HL-60/S4 treated with retinoic acid at 250 ng/mL for 4 days and 3 days (cell line): ENCODE results near the gene WNT3A.

Experiments
- in situ Hi-C: fragments of 300-500 bp; cut with MboI; formaldehyde crosslinking; loops from 2 replicates; pipeline ENCODE4 v1.7.0; 2022; ENCODE audit warnings: low sequenced_read_pairs

The WNT3A gene

GRCh38 chr1:227998374-227999055 lies 8.3 kb upstream of the WNT3A start:
- in situ Hi-C loops: no loop called here

GRCh38 chr1:227999056-227999930 lies 7.5 kb upstream of the WNT3A start:
- in situ Hi-C loops: no loop called here

- in situ Hi-C loops: no loop called here
Measured at GRCh38 chr1:228000416-228000815, 6.4 kb upstream of the WNT3A start.

- in situ Hi-C loops: no loop called here
Measured at GRCh38 chr1:228000836-228001563, 5.8 kb upstream of the WNT3A start.

- in situ Hi-C loops: no loop called here
Measured at GRCh38 chr1:228001738-228002535, 4.9 kb upstream of the WNT3A start.

- in situ Hi-C loops: no loop called here
Measured at GRCh38 chr1:228002792-228003191, 4.0 kb upstream of the WNT3A start.

GRCh38 chr1:228003461-228004330 lies 3.1 kb upstream of the WNT3A start:
- in situ Hi-C loops: no loop called here

GRCh38 chr1:228004331-228004855 lies 2.4 kb upstream of the WNT3A start:
- in situ Hi-C loops: no loop called here

- in situ Hi-C loops: no loop called here
Measured at GRCh38 chr1:228004856-228005462, 1.8 kb upstream of the WNT3A start.

- in situ Hi-C loops: no loop called here
Measured at GRCh38 chr1:228005511-228006033, 1.2 kb upstream of the WNT3A start.

- in situ Hi-C loops: no loop called here
Measured at GRCh38 chr1:228006034-228006785, 588 bp upstream of the WNT3A start.

- in situ Hi-C loops: no loop called here
Measured at GRCh38 chr1:228007049-228007800, 427 bp downstream of the WNT3A start.

- in situ Hi-C loops: no loop called here
Measured at GRCh38 chr1:228007801-228008341, 1.1 kb downstream of the WNT3A start.

GRCh38 chr1:228008391-228009115 lies 1.8 kb downstream of the WNT3A start:
- in situ Hi-C loops: no loop called here

GRCh38 chr1:228009116-228009827 lies 2.5 kb downstream of the WNT3A start:
- in situ Hi-C loops: no loop called here
